ENCODE data around the gene TMED7.
A peak's percentile ranks its signal among the peaks of the same experiment; 100 is the strongest.

Gene TMED7

GRCh38 chr5:115634343-115635132, 8.7 kb upstream of the TMED7 start:
- H3K4me1 ChIP-seq (ENCODE audit: control insufficient read depth in 1 of 2, insufficient read depth in 2 of 2, low read length in 2 of 2), result peaks cover 3 to 11% of the 10 kb centered on the region in 2 donors
- peak overlapping the region; percentile 53 to 76 for H3K4me3 ChIP-seq (ENCODE audit: low read depth in 1 of 2, low read length in 2 of 2)
- no peaks in the 10 kb centered on the region for H3K27me3 ChIP-seq (ENCODE audit: control insufficient read depth in 1 of 2, insufficient read depth in 2 of 2, low read length in 2 of 2)
- peak overlapping the region; percentile 2 to 65 for H3K9ac ChIP-seq (ENCODE audit: low read depth in 1 of 2, low read length in 2 of 2)
- no peaks in the 10 kb centered on the region for H3K9me3 ChIP-seq (ENCODE audit: control insufficient read depth in 1 of 2, low read length in 2 of 2)
- no peaks in the 10 kb centered on the region for H3K36me3 ChIP-seq (ENCODE audit: control insufficient read depth in 1 of 2, insufficient read depth in 2 of 2, low read length in 2 of 2)
- H3K27ac ChIP-seq (ENCODE audit: low read depth, low read length), result peak overlapping the region; percentile 41

- Histone ChIP-seq H3K27ac (ENCODE audit: low read depth, low read length) (no peak overlapping the region), H3K4me3 (ENCODE audit: low read depth in 1 of 2, low read length in 2 of 2) (no peak overlapping the region), H3K36me3 (ENCODE audit: control insufficient read depth in 1 of 2, insufficient read depth in 2 of 2, low read length in 2 of 2) (no peaks in the 10 kb centered on the region), H3K9ac (ENCODE audit: low read depth in 1 of 2, low read length in 2 of 2) (no peak overlapping the region), H3K4me1 (ENCODE audit: control insufficient read depth in 1 of 2, insufficient read depth in 2 of 2, low read length in 2 of 2) (peaks cover 6 to 14% of the 10 kb centered on the region in 2 donors), H3K27me3 (ENCODE audit: control insufficient read depth in 1 of 2, insufficient read depth in 2 of 2, low read length in 2 of 2) (no peaks in the 10 kb centered on the region), H3K9me3 (ENCODE audit: control insufficient read depth in 1 of 2, low read length in 2 of 2) (no peaks in the 10 kb centered on the region)
These were observed 4.1 kb upstream of the TMED7 start for GRCh38 chr5:115629903-115630302.

- no peaks in the 10 kb centered on the region for H3K27me3 ChIP-seq (ENCODE audit: control insufficient read depth in 1 of 2, insufficient read depth in 2 of 2, low read length in 2 of 2)
- no peaks in the 10 kb centered on the region for H3K9me3 ChIP-seq (ENCODE audit: control insufficient read depth in 1 of 2, low read length in 2 of 2)
- no peak overlapping the region for H3K4me3 ChIP-seq (ENCODE audit: low read depth in 1 of 2, low read length in 2 of 2)
- no peak overlapping the region for H3K27ac ChIP-seq (ENCODE audit: low read depth, low read length)
- H3K9ac ChIP-seq (ENCODE audit: low read depth in 1 of 2, low read length in 2 of 2), result no peak overlapping the region
- no peaks in the 10 kb centered on the region for H3K36me3 ChIP-seq (ENCODE audit: control insufficient read depth in 1 of 2, insufficient read depth in 2 of 2, low read length in 2 of 2)
- H3K4me1 ChIP-seq (ENCODE audit: control insufficient read depth in 1 of 2, insufficient read depth in 2 of 2, low read length in 2 of 2), result peaks cover 28% of the 10 kb centered on the region in 2 donors
These were observed 1.5 kb upstream of the TMED7 start for GRCh38 chr5:115627295-115627865.

- no peaks in the 10 kb centered on the region for H3K27me3 ChIP-seq (ENCODE audit: control insufficient read depth in 1 of 2, insufficient read depth in 2 of 2, low read length in 2 of 2)
- peaks cover 0 to 3% of the 10 kb centered on the region in 2 donors for H3K36me3 ChIP-seq (ENCODE audit: control insufficient read depth in 1 of 2, insufficient read depth in 2 of 2, low read length in 2 of 2)
- H3K9ac ChIP-seq (ENCODE audit: low read depth in 1 of 2, low read length in 2 of 2), result peak overlapping the region; percentile 73 to 99
- peaks cover 35 to 36% of the 10 kb centered on the region in 2 donors for H3K4me1 ChIP-seq (ENCODE audit: control insufficient read depth in 1 of 2, insufficient read depth in 2 of 2, low read length in 2 of 2)
- peak overlapping the region; percentile 68 to 82 for H3K4me3 ChIP-seq (ENCODE audit: low read depth in 1 of 2, low read length in 2 of 2)
- no peak overlapping the region for H3K27ac ChIP-seq (ENCODE audit: low read depth, low read length)
- no peaks in the 10 kb centered on the region for H3K9me3 ChIP-seq (ENCODE audit: control insufficient read depth in 1 of 2, low read length in 2 of 2)
These were observed 598 bp upstream of the TMED7 start for GRCh38 chr5:115626445-115626823.

- H3K9ac ChIP-seq (ENCODE audit: low read depth in 1 of 2, low read length in 2 of 2), result peak overlapping the region; percentile 89 to 99
- H3K4me1 ChIP-seq (ENCODE audit: control insufficient read depth in 1 of 2, insufficient read depth in 2 of 2, low read length in 2 of 2), result peaks cover 37 to 38% of the 10 kb centered on the region in 2 donors
- peaks cover 2 to 9% of the 10 kb centered on the region in 2 donors for H3K36me3 ChIP-seq (ENCODE audit: control insufficient read depth in 1 of 2, insufficient read depth in 2 of 2, low read length in 2 of 2)
- no peaks in the 10 kb centered on the region for H3K27me3 ChIP-seq (ENCODE audit: control insufficient read depth in 1 of 2, insufficient read depth in 2 of 2, low read length in 2 of 2)
- H3K4me3 ChIP-seq (ENCODE audit: low read depth in 1 of 2, low read length in 2 of 2), result peak overlapping the region; percentile 92 to 93
- H3K27ac ChIP-seq (ENCODE audit: low read depth, low read length), result peak overlapping the region; percentile 94
- H3K9me3 ChIP-seq (ENCODE audit: control insufficient read depth in 1 of 2, low read length in 2 of 2), result no peaks in the 10 kb centered on the region
These were observed 842 bp downstream of the TMED7 start for GRCh38 chr5:115624994-115625393.

GRCh38 chr5:115623658-115624057, 2.2 kb downstream of the TMED7 start:
- no peaks in the 10 kb centered on the region for H3K27me3 ChIP-seq (ENCODE audit: control insufficient read depth in 1 of 2, insufficient read depth in 2 of 2, low read length in 2 of 2)
- peaks cover 37 to 38% of the 10 kb centered on the region in 2 donors for H3K4me1 ChIP-seq (ENCODE audit: control insufficient read depth in 1 of 2, insufficient read depth in 2 of 2, low read length in 2 of 2)
- H3K27ac ChIP-seq (ENCODE audit: low read depth, low read length), result no peak overlapping the region
- peak overlapping the region; percentile 14 to 99 for H3K9ac ChIP-seq (ENCODE audit: low read depth in 1 of 2, low read length in 2 of 2)
- H3K9me3 ChIP-seq (ENCODE audit: control insufficient read depth in 1 of 2, low read length in 2 of 2), result no peaks in the 10 kb centered on the region
- peak overlapping the region; percentile 92 to 93 for H3K4me3 ChIP-seq (ENCODE audit: low read depth in 1 of 2, low read length in 2 of 2)
- H3K36me3 ChIP-seq (ENCODE audit: control insufficient read depth in 1 of 2, insufficient read depth in 2 of 2, low read length in 2 of 2), result peaks cover 7 to 21% of the 10 kb centered on the region in 2 donors

- Histone ChIP-seq H3K27me3 (ENCODE audit: control insufficient read depth in 1 of 2, insufficient read depth in 2 of 2, low read length in 2 of 2) (no peaks in the 10 kb centered on the region), H3K27ac (ENCODE audit: low read depth, low read length) (no peak overlapping the region), H3K4me1 (ENCODE audit: control insufficient read depth in 1 of 2, insufficient read depth in 2 of 2, low read length in 2 of 2) (peaks cover 40% of the 10 kb centered on the region in 2 donors), H3K4me3 (ENCODE audit: low read depth in 1 of 2, low read length in 2 of 2) (no peak overlapping the region), H3K9me3 (ENCODE audit: control insufficient read depth in 1 of 2, low read length in 2 of 2) (no peaks in the 10 kb centered on the region), H3K9ac (ENCODE audit: low read depth in 1 of 2, low read length in 2 of 2) (no peak overlapping the region), H3K36me3 (ENCODE audit: control insufficient read depth in 1 of 2, insufficient read depth in 2 of 2, low read length in 2 of 2) (peaks cover 7 to 28% of the 10 kb centered on the region in 2 donors)
These were observed 4.4 kb downstream of the TMED7 start for GRCh38 chr5:115621365-115621900.

GRCh38 chr5:115616892-115617291, 8.9 kb downstream of the TMED7 start:
- no peak overlapping the region for H3K27ac ChIP-seq (ENCODE audit: low read depth, low read length)
- no peaks in the 10 kb centered on the region for H3K27me3 ChIP-seq (ENCODE audit: control insufficient read depth in 1 of 2, insufficient read depth in 2 of 2, low read length in 2 of 2)
- peaks cover 24 to 49% of the 10 kb centered on the region in 2 donors for H3K36me3 ChIP-seq (ENCODE audit: control insufficient read depth in 1 of 2, insufficient read depth in 2 of 2, low read length in 2 of 2)
- no peak overlapping the region for H3K4me3 ChIP-seq (ENCODE audit: low read depth in 1 of 2, low read length in 2 of 2)
- H3K9ac ChIP-seq (ENCODE audit: low read depth in 1 of 2, low read length in 2 of 2), result no peak overlapping the region
- H3K9me3 ChIP-seq (ENCODE audit: control insufficient read depth in 1 of 2, low read length in 2 of 2), result no peaks in the 10 kb centered on the region
- peaks cover 8 to 10% of the 10 kb centered on the region in 2 donors for H3K4me1 ChIP-seq (ENCODE audit: control insufficient read depth in 1 of 2, insufficient read depth in 2 of 2, low read length in 2 of 2)

- Histone ChIP-seq H3K27me3 (ENCODE audit: control insufficient read depth in 1 of 2, insufficient read depth in 2 of 2, low read length in 2 of 2) (no peaks in the 10 kb centered on the region), H3K4me3 (ENCODE audit: low read depth in 1 of 2, low read length in 2 of 2) (no peak overlapping the region), H3K36me3 (ENCODE audit: control insufficient read depth in 1 of 2, insufficient read depth in 2 of 2, low read length in 2 of 2) (peaks cover 24 to 47% of the 10 kb centered on the region in 2 donors), H3K27ac (ENCODE audit: low read depth, low read length) (no peak overlapping the region), H3K9me3 (ENCODE audit: control insufficient read depth in 1 of 2, low read length in 2 of 2) (no peaks in the 10 kb centered on the region), H3K4me1 (ENCODE audit: control insufficient read depth in 1 of 2, insufficient read depth in 2 of 2, low read length in 2 of 2) (peaks cover 5 to 8% of the 10 kb centered on the region in 2 donors), H3K9ac (ENCODE audit: low read depth in 1 of 2, low read length in 2 of 2) (no peak overlapping the region)
These were observed 9.4 kb downstream of the TMED7 start for GRCh38 chr5:115616472-115616871.

- H3K4me1 ChIP-seq (ENCODE audit: control insufficient read depth in 1 of 2, insufficient read depth in 2 of 2, low read length in 2 of 2), result no peaks in the 10 kb centered on the region
- no peaks in the 10 kb centered on the region for H3K9me3 ChIP-seq (ENCODE audit: control insufficient read depth in 1 of 2, low read length in 2 of 2)
- no peak overlapping the region for H3K27ac ChIP-seq (ENCODE audit: low read depth, low read length)
- no peaks in the 10 kb centered on the region for H3K27me3 ChIP-seq (ENCODE audit: control insufficient read depth in 1 of 2, insufficient read depth in 2 of 2, low read length in 2 of 2)
- no peak overlapping the region for H3K4me3 ChIP-seq (ENCODE audit: low read depth in 1 of 2, low read length in 2 of 2)
- peaks cover 17 to 25% of the 10 kb centered on the region in 2 donors for H3K36me3 ChIP-seq (ENCODE audit: control insufficient read depth in 1 of 2, insufficient read depth in 2 of 2, low read length in 2 of 2)
- no peak overlapping the region for H3K9ac ChIP-seq (ENCODE audit: low read depth in 1 of 2, low read length in 2 of 2)
These were observed 14.0 kb downstream of the TMED7 start for GRCh38 chr5:115611873-115612272.
